OCI-LY7 (cell line): ENCODE measurements around the gene SNX27. TPM values are rescaled to one million over a fixed set of nuclear protein-coding genes. Genes with fewer than 3 reads are reported as not detected.

ENCODE experiments used
- BruUV-seq: library from RNA; stranded (reverse); fragments of 400-500 nt; replicated peaks from 2 replicates; lab custom pipeline; 2021; lab: Mats Ljungman, UMichigan
- CTCF ChIA-PET: fragments of 300-600 bp; sonication (Branson Sonifier 250); formaldehyde crosslinking; loops from one replicate; lab custom pipeline; 2022; ENCODE audit warnings: antibody characterized with exemption; ENCODE audit not compliant: unreplicated experiment; lab: Charles Lee
- POLR2A ChIA-PET: fragments of 300-600 bp; sonication (Branson Sonifier 250); formaldehyde crosslinking; loops from one replicate; lab custom pipeline; 2022; ENCODE audit warnings: antibody characterized with exemption; lab: Charles Lee
- DNase-seq: peaks from one replicate; pipeline ENCODE4 v3.0.0-alpha.2; 2015; ENCODE audit warnings: low spot score
- H2AFZ ChIP-seq: fragments of 200-600 bp; sonication (generic), shearing (Covaris generic); 2 replicates; pipeline ENCODE4 v1.6.1; 2014; ENCODE audit warnings: mild to moderate bottlenecking, antibody characterized with exemption, low read length, moderate library complexity
- H3K27ac ChIP-seq: fragments of 200-600 bp; sonication (generic); 2 replicates; pipeline ENCODE4 v1.5.1; 2014; ENCODE audit warnings: mixed run types, low read depth, mild to moderate bottlenecking, moderate library complexity, low read length, inconsistent platforms; ENCODE audit not compliant: poor library complexity, severe bottlenecking
- H3K36me3 ChIP-seq: fragments of 200-600 bp; sonication (generic); 2 replicates; pipeline ENCODE4 v1.6.1; 2014; ENCODE audit warnings: mild to moderate bottlenecking, antibody characterized with exemption, low read length, moderate library complexity, mixed read lengths; ENCODE audit not compliant: insufficient read depth
- H3K4me1 ChIP-seq: fragments of 200-600 bp; sonication (generic); 2 replicates; pipeline ENCODE4 v1.5.1; 2014; ENCODE audit warnings: mild to moderate bottlenecking, low read length; ENCODE audit not compliant: insufficient read depth, poor library complexity, severe bottlenecking
- H3K4me2 ChIP-seq: fragments of 200-600 bp; sonication (generic); 2 replicates; pipeline ENCODE4 v1.6.1; 2014; ENCODE audit warnings: mild to moderate bottlenecking, low read length
- H3K4me3 ChIP-seq: fragments of 200-600 bp; sonication (generic); 2 replicates; pipeline ENCODE4 v1.5.1; 2014; ENCODE audit warnings: mild to moderate bottlenecking, low read depth, low read length; ENCODE audit not compliant: poor library complexity, severe bottlenecking
- H3K79me2 ChIP-seq: fragments of 200-600 bp; sonication (generic); 2 replicates; pipeline ENCODE4 v1.6.1; 2016; ENCODE audit warnings: low read depth, mild to moderate bottlenecking, low read length, moderate library complexity, mixed read lengths; ENCODE audit not compliant: insufficient read depth
- H3K9me2 ChIP-seq: fragments of 200-600 bp; sonication (generic); 2 replicates; pipeline ENCODE4 v1.6.1; 2016; ENCODE audit warnings: mild to moderate bottlenecking, low read length, mixed read lengths; ENCODE audit not compliant: insufficient read depth
- H3K9me3 ChIP-seq: fragments of 200-600 bp; sonication (generic); 2 replicates; pipeline ENCODE4 v1.6.1; 2014; ENCODE audit warnings: mild to moderate bottlenecking, mixed run types, low read length, mixed read lengths
- H4K20me1 ChIP-seq: fragments of 200-600 bp; sonication (generic); 2 replicates; pipeline ENCODE4 v1.6.1; 2014; ENCODE audit warnings: mild to moderate bottlenecking, antibody characterized with exemption, low read length, moderate library complexity, mixed read lengths; ENCODE audit not compliant: insufficient read depth
- CTCF ChIP-seq: fragments of 200-600 bp; sonication (generic); conservative IDR thresholded peaks from 2 replicates; pipeline ENCODE4 v1.5.1; 2014; ENCODE audit warnings: mild to moderate bottlenecking, antibody characterized with exemption, low read length, moderate library complexity, mixed read lengths
- EZH2phosphoT487 ChIP-seq: fragments of 200-600 bp; sonication (generic); IDR thresholded peaks from 2 replicates; pipeline ENCODE4 v1.6.1; 2018; ENCODE audit warnings: low read depth, borderline replicate concordance, mild to moderate bottlenecking, mixed run types, antibody characterized with exemption, low read length, moderate library complexity, mixed read lengths
- intact Hi-C: fragments of 100-400 bp; cut with micrococcal nuclease; formaldehyde crosslinking; loops from one replicate; pipeline ENCODE4 v1.10.0; 2022; ENCODE audit not compliant: unreplicated experiment
- small RNA-seq: library from RNA; depleted of rRNA; stranded (forward); fragments of <200 nt; gene quantifications from one replicate; pipeline ENCODE3, GENCODE V24; 2014
- total RNA-seq, 2 experiments: library from RNA; depleted of rRNA in 1 of 2; stranded (reverse); fragments of >200 nt in 1 of 2; shearing (Covaris generic) in 1 of 2; gene quantifications; 2 replicates each; pipeline ENCODE4 v1.2.3, GENCODE V29; 2014 to 2022

SNX27 gene
- total RNA-seq, 2 experiments from 2014 or later: 16.4 to 32.0 TPM

- BruUV-seq: no TSS peak
- Histone ChIP-seq H2AFZ (no peak overlapping the region), H3K9me2 (no peaks in the 10 kb centered on the region), H3K9me3 (peaks cover 18% of the 10 kb centered on the region; the same call in 1 of the 2 replicates), H4K20me1 (no peaks in the 10 kb centered on the region), H3K4me1 (no peaks in the 10 kb centered on the region), H3K27ac (no peak overlapping the region), H3K36me3 (no peaks in the 10 kb centered on the region), H3K4me2 (no peak overlapping the region), H3K4me3 (no peak overlapping the region), H3K79me2 (no peaks in the 10 kb centered on the region)
- DNase-seq: no peak
- POLR2A ChIA-PET: no interaction called here
- intact Hi-C loops: no loop called here
- no peak for TF ChIP-seq CTCF
- no peak for TF ChIP-seq EZH2phosphoT487
- CTCF ChIA-PET: no interaction called here
These were observed 129.7 kb downstream of the SNX27 start for GRCh38 chr1:151741516-151741915.

Small RNAs within 50 kb of the gene (small RNA-seq; reads per million reads assigned to genes)
- not detected for gene RNU6-1062P
- gene RNU6-662P: not detected

Other genes starting within 250 kb of the SNX27 start
- not detected in 2 replicates for gene SELENBP1, start 239.3 kb upstream of the SNX27 start, total RNA-seq (2014; rRNA removed; shearing (Covaris generic))
- gene SELENBP1, start 239.3 kb upstream of the SNX27 start, total RNA-seq (2022): not detected in 2 replicates
- gene PSMB4, start 212.5 kb upstream of the SNX27 start, total RNA-seq (2014; rRNA removed; shearing (Covaris generic)): 230 and 301 TPM in 2 replicates
- 240 and 242 TPM in 2 replicates for gene PSMB4, start 212.5 kb upstream of the SNX27 start, total RNA-seq (2022)
- 47.7 and 72.0 TPM in 2 replicates for gene POGZ, start 152.6 kb upstream of the SNX27 start, total RNA-seq (2014; rRNA removed; shearing (Covaris generic))
- gene POGZ, start 152.6 kb upstream of the SNX27 start, total RNA-seq (2022): 118 and 130 TPM in 2 replicates
- 1.7 and 2.5 TPM in 2 replicates for gene CGN, start 100.7 kb upstream of the SNX27 start, total RNA-seq (2014; rRNA removed; shearing (Covaris generic))
- 5.5 TPM in 2 replicates for gene CGN, start 100.7 kb upstream of the SNX27 start, total RNA-seq (2022)
- gene TUFT1, start 71.7 kb upstream of the SNX27 start, total RNA-seq (2014; rRNA removed; shearing (Covaris generic)): 0.06 TPM in 1 of 2 replicates, not detected in the other
- 0.13 TPM in 1 of 2 replicates, not detected in the other for gene TUFT1, start 71.7 kb upstream of the SNX27 start, total RNA-seq (2022)
- not detected in 2 replicates for gene CELF3, start 104.8 kb downstream of the SNX27 start, total RNA-seq (2014; rRNA removed; shearing (Covaris generic))
- not detected in 2 replicates for gene CELF3, start 104.8 kb downstream of the SNX27 start, total RNA-seq (2022)
- gene RIIAD1, start 109.5 kb downstream of the SNX27 start, total RNA-seq (2014; rRNA removed; shearing (Covaris generic)): not detected in 2 replicates
- not detected in 2 replicates for gene RIIAD1, start 109.5 kb downstream of the SNX27 start, total RNA-seq (2022)
- 98.6 and 101 TPM in 2 replicates for gene MRPL9, start 151.4 kb downstream of the SNX27 start, total RNA-seq (2014; rRNA removed; shearing (Covaris generic))
- 99.3 and 107 TPM in 2 replicates for gene MRPL9, start 151.4 kb downstream of the SNX27 start, total RNA-seq (2022)
- 7.2 and 10.2 TPM in 2 replicates for gene TDRKH, start 178.4 kb downstream of the SNX27 start, total RNA-seq (2014; rRNA removed; shearing (Covaris generic))
- gene TDRKH, start 178.4 kb downstream of the SNX27 start, total RNA-seq (2022): 21.1 and 22.8 TPM in 2 replicates
- not detected in 2 replicates for gene LINGO4, start 193.4 kb downstream of the SNX27 start, total RNA-seq (2014; rRNA removed; shearing (Covaris generic))
- gene LINGO4, start 193.4 kb downstream of the SNX27 start, total RNA-seq (2022): not detected in 2 replicates
- gene RORC, start 219.8 kb downstream of the SNX27 start, total RNA-seq (2014; rRNA removed; shearing (Covaris generic)): not detected in 2 replicates
- gene RORC, start 219.8 kb downstream of the SNX27 start, total RNA-seq (2022): not detected in 2 replicates
- gene C2CD4D, start 227.8 kb downstream of the SNX27 start, total RNA-seq (2014; rRNA removed; shearing (Covaris generic)): not detected in 2 replicates
- gene C2CD4D, start 227.8 kb downstream of the SNX27 start, total RNA-seq (2022): not detected in 2 replicates
- gene THEM5, start 241.7 kb downstream of the SNX27 start, total RNA-seq (2014; rRNA removed; shearing (Covaris generic)): not detected in 2 replicates
- not detected in 2 replicates for gene THEM5, start 241.7 kb downstream of the SNX27 start, total RNA-seq (2022)